ENCODE measurements around the gene KIRREL3. TPM values are rescaled to one million over a fixed set of nuclear protein-coding genes. Genes with fewer than 3 reads are reported as not detected.

KIRREL3 gene
- total and polyA plus RNA-seq, 3 donors from 2014 or later, result 1.0 to 1.1 (median 1.1) TPM

DNA sequence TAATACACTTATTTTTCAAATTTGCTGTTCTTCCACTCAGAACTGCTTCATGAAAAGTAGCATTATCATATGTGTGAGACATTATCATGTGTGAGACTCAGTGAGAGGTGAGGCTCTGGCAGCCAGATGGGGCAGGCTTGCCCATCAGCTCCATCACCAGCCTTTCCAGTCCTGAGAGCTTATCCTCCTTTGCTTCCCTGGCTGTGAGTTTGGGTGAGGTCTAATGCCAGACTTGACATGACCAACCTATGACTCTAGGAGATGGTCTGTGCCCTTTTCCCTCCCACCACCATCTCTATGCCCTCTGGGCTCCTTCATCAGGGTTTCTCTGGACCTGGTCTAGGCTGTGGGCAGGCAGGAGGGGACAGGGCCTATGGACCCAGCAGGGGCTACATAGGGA, 145.0 kb downstream of the KIRREL3 start:
- DNase-seq, result no peak
- Histone ChIP-seq H3K9me3 (no peaks in the 10 kb centered on the region), H3K27me3 (no peaks in the 10 kb centered on the region), H3K4me1 (no peaks in the 10 kb centered on the region), H3K4me3 (no peak overlapping the region), H3K36me3 (ENCODE audit: low read depth, missing control alignments) (no peaks in the 10 kb centered on the region), H3K27ac (no peak overlapping the region)
- TF ChIP-seq POLR2A (IDR thresholded peaks at IDR 0.05), result no peak
- TF ChIP-seq, protein P1, sequence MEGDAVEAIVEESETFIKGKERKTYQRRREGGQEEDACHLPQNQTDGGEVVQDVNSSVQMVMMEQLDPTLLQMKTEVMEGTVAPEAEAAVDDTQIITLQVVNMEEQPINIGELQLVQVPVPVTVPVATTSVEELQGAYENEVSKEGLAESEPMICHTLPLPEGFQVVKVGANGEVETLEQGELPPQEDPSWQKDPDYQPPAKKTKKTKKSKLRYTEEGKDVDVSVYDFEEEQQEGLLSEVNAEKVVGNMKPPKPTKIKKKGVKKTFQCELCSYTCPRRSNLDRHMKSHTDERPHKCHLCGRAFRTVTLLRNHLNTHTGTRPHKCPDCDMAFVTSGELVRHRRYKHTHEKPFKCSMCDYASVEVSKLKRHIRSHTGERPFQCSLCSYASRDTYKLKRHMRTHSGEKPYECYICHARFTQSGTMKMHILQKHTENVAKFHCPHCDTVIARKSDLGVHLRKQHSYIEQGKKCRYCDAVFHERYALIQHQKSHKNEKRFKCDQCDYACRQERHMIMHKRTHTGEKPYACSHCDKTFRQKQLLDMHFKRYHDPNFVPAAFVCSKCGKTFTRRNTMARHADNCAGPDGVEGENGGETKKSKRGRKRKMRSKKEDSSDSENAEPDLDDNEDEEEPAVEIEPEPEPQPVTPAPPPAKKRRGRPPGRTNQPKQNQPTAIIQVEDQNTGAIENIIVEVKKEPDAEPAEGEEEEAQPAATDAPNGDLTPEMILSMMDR (IDR thresholded peaks at IDR 0.05), result no peak
- intact Hi-C loops (cut with DNase I; ENCODE audit: low total_unique reads), result no loop called here

DNA sequence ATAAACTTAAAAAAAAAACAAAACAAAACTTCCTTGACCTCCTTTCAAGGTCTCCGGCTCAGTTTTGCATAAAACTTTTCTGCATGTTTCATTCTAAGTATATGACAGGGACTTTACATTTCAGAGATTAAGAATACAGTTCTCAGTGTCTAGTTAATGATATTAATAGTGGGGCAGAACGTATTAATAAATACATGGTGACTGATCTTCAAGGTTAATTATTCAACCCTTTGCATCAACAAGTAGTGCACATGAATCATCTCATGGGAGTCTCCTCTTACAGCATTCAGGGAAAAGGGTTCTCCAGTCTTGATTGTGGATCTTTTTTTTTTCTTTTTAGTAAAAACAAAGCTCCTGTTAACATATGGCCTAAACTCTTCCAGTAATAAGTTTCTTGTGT, 146.8 kb downstream of the KIRREL3 start:
- intact Hi-C loops (cut with DNase I; ENCODE audit: low total_unique reads), result no loop called here
- no peak for DNase-seq
- 62 to 77% methylated on average over 2 of the region's 2 CpGs for WGBS, 2 donors
- no peaks in the 10 kb centered on the region for H3K27me3 ChIP-seq
- H3K36me3 ChIP-seq (ENCODE audit: low read depth, missing control alignments), result no peaks in the 10 kb centered on the region
- H3K4me3 ChIP-seq, result no peak overlapping the region
- H3K4me1 ChIP-seq, result no peaks in the 10 kb centered on the region
- H3K27ac ChIP-seq, result no peak overlapping the region
- H3K9me3 ChIP-seq, result no peaks in the 10 kb centered on the region
- TF ChIP-seq POLR2A (IDR thresholded peaks at IDR 0.05), result no peak
- TF ChIP-seq, protein P1 (IDR thresholded peaks at IDR 0.05), result no peak

DNA sequence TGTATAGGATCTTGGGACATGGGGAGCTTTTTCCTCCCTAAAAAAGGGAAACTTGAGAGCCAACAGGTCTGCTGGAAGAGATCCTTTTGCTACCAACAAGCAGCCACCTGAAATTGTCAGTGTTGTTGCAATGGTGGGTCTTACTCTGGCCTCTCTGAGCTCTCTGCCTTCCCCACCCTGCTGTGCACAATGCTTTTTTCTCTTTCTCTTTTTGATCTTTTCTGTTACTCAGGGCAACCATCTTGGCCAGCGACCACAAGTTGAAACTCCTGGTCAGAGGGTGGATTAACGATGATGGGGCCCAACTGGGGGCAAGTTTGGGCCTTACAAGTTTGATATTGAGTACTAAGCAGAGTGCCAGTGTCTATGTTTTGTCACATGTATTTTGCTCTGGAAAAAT, 155.8 kb downstream of the KIRREL3 start:
- intact Hi-C loops (cut with DNase I; ENCODE audit: low total_unique reads), result no loop called here
- no peak for DNase-seq
- no peaks in the 10 kb centered on the region for H3K4me1 ChIP-seq
- no peak overlapping the region for H3K4me3 ChIP-seq
- 81 to 87% methylated on average over 2 of the region's 2 CpGs for WGBS, 2 donors
- H3K9me3 ChIP-seq, result no peaks in the 10 kb centered on the region
- H3K36me3 ChIP-seq (ENCODE audit: low read depth, missing control alignments), result no peaks in the 10 kb centered on the region
- H3K27me3 ChIP-seq, result no peaks in the 10 kb centered on the region
- TF ChIP-seq, protein P1 (IDR thresholded peaks at IDR 0.05), result no peak
- no peak for TF ChIP-seq POLR2A (IDR thresholded peaks at IDR 0.05)
- H3K27ac ChIP-seq, result no peak overlapping the region

DNA sequence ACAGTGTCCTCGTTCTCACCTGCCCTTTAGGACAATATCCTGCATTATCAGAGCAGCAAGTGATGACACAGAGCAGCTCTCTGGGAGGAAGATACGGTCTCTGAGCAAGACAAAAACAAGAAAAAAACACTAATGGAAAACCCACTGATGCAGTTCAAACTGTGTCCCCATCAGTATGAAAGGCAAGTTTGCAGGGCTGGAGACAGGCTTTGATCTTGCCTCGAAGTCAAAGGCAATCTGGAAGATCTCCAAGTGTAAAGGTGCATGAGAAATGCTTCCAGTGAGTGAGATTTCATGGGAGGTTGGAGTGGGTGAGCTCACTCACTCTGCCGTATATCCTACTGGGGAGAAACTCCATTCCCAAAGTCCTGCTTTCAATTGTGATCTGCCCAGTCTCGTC, 157.5 kb downstream of the KIRREL3 start:
- 90 to 92% methylated on average over 5 of the region's 5 CpGs for WGBS, 2 donors

DNA sequence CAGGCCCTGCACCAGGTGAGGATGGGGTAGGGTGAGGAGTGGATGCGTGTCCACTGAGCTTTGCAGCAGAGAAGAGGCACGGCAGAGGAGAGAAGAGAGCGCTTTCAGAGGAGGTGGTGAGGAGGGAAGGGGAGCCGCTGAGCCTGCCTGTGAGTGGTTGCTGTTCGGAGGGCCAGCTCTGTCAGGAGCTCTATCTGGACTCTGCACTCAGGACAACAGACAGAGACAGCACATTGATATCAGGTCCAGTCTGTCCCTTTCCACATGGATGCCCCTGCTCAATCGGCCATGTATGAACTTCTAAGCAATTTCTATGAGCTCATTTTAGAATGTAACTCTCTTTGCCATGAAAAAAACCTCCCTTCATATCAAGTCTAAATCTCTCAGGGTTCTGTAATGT, 158.6 kb downstream of the KIRREL3 start:
- H3K9me3 ChIP-seq, result no peaks in the 10 kb centered on the region
- TF ChIP-seq, protein P1 (IDR thresholded peaks at IDR 0.05), result no peak
- no peak for TF ChIP-seq POLR2A (IDR thresholded peaks at IDR 0.05)
- no peak overlapping the region for H3K27ac ChIP-seq

More for the DNA sequence above, 157.5 kb downstream of the KIRREL3 start:
- H3K27me3 ChIP-seq, result no peaks in the 10 kb centered on the region
- no peaks in the 10 kb centered on the region for H3K36me3 ChIP-seq (ENCODE audit: low read depth, missing control alignments)
- H3K9me3 ChIP-seq, result no peaks in the 10 kb centered on the region
- H3K27ac ChIP-seq, result no peak overlapping the region
- no peaks in the 10 kb centered on the region for H3K4me1 ChIP-seq
- DNase-seq, result no peak
- H3K4me3 ChIP-seq, result no peak overlapping the region
- TF ChIP-seq, protein P1 (IDR thresholded peaks at IDR 0.05), result no peak
- no peak for TF ChIP-seq POLR2A (IDR thresholded peaks at IDR 0.05)
- intact Hi-C loops (cut with DNase I; ENCODE audit: low total_unique reads), result no loop called here

More for the DNA sequence above, 158.6 kb downstream of the KIRREL3 start:
- Histone ChIP-seq H3K36me3 (ENCODE audit: low read depth, missing control alignments) (no peaks in the 10 kb centered on the region), H3K4me1 (no peaks in the 10 kb centered on the region), H3K4me3 (no peak overlapping the region), H3K27me3 (no peaks in the 10 kb centered on the region)
- 79% methylated on average over 6 of the region's 6 CpGs for WGBS, 2 donors
- intact Hi-C loops (cut with DNase I; ENCODE audit: low total_unique reads), result no loop called here
- no peak for DNase-seq

Measured in testis (tissue), 3 donors.